NCI-H748 (cell line): Measurements from ENCODE around the gene ZDHHC5.
"Not testable (repeated sequence)": the region's sequence is repeated elsewhere in the genome, so short reads cannot be mapped to it uniquely, and the experiment has no call there.

Source experiments
- DNase-seq: peaks from one replicate; lab custom pipeline; 2025; ENCODE audit not compliant: unreplicated experiment; lab: John Stamatoyannopoulos, UW

ZDHHC5 gene

DNA sequence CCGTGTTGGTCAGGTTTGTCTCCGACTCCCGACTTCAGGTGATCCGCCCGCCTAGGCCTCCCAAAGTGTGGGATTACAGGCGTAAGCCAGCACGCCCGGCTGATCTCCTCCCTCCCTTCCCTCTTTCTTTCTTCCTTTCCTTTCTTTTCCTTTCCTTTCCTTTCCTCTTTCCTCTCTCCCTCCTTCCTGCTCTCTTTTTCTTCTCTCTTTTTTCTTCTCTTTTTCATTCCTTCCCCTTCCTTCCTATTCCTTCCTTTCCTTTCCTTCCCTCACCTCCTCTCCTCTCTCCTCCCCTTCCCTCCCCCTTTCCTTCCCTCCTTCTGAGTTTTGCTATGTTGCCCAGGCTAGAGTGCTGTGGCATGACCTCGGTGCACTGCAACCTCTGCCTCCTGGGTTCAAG is 3.9 kb upstream of the ZDHHC5 start:
- no peak for DNase-seq

GRCh38 chr11:57667117-57667735 is 688 bp upstream of the ZDHHC5 start:
- peak; percentile 98 for DNase-seq

DNA sequence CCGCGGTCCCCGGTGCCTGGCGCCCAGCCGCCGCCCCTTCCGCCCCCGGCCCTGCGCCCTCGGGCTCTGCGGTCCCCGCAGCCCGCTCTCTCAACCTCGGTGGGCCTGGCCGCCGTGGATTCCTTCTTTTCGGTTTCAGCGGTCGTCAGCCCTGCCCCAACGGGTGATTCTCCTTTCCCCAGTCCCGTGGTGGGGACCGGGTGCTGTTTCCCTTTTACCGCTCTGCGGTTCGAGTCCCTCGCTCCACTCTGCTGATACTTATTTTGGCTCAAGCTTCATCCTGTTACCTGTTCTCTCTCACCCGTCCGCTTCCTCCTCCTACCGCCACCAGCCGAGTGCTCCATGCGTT is 494 bp downstream of the ZDHHC5 start:
- peak; percentile 45 for DNase-seq

DNA sequence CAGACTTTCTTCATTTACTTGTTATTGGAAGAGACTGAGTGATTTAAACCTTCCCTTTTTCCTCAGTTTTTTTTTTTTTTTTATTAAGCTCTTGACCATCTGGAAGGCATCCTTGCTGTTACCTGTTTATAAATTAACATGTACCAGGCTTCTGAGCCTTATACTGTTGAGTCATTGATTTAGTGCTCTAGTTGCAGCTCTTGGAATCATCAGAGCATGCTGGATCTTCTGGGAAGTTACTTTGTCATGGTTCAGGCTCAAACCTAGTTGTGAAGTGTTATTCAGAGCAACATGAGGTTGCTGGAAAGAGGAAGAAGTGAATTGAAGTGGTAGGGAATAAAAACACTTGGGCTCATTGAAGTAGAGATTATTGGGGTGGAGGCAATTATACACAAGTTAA is 6.3 kb downstream of the ZDHHC5 start:
- no peak for DNase-seq

GRCh38 chr11:57675176-57675941 is 7.4 kb downstream of the ZDHHC5 start:
- DNase-seq, result no peak

- no peak for DNase-seq
Measured at GRCh38 chr11:57679396-57679795, 11.5 kb downstream of the ZDHHC5 start.

DNA sequence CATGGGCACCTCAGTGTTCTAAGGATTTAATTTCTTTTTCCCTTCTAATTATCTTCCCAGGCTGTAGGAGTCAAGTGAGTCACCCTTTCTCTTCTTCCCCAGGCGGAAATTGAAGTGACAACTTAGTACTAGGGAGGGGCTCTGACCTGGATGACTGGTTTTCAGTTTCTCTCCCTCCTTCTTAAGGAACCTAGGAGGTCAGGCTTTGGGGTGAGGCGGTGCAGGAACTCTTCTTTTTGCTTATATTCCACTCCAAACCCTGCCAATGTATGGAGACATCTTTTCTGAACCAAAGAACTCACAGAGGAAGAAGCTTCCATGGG is 12.6 kb downstream of the ZDHHC5 start:
- DNase-seq, result no peak

DNA sequence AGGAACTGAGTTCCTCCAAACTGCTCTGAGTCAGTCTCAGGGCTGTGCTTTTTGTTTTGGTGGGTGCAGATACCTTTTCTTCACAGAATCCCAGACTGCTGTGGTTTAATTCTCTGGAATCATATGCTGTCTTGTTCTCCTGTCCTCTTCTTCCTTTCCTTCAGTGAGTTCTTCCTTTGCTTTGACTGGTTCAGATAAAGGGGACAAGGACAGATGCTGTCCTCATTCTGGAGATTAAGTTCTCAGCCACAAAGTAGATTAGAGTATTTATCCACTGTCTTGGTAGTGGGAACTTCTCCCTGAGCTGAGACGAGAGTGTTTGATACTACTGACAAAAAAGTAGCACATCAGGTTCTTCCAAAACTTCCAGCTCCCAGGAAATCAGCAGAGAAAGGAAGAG is 13.3 kb downstream of the ZDHHC5 start:
- DNase-seq, result no peak

DNA sequence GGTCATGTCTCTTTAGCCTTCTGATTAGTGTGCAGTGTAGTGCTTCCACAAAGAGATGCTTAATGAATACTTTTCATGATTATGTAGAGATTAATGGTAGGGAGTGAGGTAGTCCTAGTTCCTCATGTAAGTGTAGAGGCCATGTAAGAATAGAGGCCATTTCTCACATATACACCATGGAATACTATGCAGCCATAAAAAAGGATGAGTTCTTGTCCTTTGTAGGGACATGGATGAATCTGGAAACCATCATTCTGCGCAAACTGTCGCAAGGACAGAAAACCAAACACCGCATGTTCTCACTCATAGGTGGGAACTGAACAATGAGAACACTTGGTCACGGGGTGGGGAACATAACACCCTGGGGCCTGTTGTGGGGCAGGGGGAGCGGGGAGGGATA is 22.6 kb downstream of the ZDHHC5 start:
- not testable (repeated sequence) for DNase-seq

DNA sequence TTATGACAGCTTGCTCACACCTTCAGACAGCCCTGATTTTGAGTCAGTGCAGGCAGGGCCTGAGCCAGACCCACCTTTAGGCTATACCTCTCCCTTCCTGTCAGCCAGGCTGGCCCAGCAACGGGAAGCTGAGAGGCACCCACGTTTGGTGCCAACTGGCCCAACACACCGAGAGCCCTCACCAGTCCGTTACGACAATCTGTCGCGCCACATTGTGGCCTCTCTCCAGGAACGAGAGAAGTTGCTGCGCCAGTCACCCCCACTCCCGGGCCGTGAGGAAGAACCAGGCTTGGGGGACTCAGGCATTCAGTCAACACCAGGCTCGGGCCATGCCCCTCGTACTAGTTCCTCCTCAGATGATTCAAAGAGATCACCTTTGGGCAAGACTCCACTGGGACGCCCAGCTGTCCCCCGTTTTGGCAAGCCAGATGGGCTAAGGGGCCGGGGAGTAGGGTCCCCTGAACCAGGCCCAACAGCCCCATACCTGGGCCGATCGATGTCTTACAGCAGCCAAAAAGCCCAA is 31.0 kb downstream of the ZDHHC5 start:
- DNase-seq, result no peak

DNA sequence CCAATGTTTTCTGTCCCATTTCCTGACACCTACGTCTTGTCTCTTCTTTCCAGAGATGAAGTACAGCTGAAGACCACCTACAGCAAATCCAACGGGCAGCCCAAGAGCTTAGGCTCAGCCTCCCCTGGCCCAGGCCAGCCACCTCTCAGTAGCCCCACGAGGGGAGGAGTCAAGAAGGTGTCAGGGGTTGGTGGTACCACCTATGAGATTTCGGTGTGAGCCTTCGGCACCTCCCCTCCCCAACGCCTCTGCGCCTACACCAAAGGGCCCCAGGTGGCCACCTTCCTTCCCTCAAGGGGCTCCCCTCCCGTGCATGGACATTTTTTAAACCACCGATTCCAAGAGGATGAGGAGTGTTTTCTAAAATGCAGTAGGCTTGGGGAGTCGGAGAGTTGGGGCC is 31.9 kb downstream of the ZDHHC5 start:
- no peak for DNase-seq

- DNase-seq, result no peak
Measured at GRCh38 chr11:57700425-57700824, 32.5 kb downstream of the ZDHHC5 start.

GRCh38 chr11:57703341-57703740 is 35.4 kb downstream of the ZDHHC5 start:
- no peak for DNase-seq

- DNase-seq, result no peak
Measured at GRCh38 chr11:57704932-57705331, 37.0 kb downstream of the ZDHHC5 start.

DNA sequence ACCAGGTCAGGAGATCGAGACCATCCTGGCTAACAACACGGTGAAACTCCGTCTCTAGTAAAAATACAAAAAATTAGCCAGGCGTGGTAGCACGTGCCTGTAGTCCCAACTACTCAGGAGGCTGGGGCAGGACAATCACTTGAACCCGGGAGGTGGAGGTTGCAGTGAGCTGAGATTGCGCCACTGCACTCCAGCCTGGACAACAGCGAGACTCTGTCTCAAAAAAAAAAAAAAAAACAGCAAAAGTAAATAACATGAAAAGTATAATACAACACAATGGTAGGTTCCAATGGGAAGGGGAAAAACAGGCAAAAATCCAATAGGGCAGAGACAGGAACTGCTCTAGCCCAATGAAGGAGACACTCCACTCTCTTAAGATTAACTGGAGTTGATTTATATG is 37.5 kb downstream of the ZDHHC5 start:
- DNase-seq, result not testable (repeated sequence)

DNA sequence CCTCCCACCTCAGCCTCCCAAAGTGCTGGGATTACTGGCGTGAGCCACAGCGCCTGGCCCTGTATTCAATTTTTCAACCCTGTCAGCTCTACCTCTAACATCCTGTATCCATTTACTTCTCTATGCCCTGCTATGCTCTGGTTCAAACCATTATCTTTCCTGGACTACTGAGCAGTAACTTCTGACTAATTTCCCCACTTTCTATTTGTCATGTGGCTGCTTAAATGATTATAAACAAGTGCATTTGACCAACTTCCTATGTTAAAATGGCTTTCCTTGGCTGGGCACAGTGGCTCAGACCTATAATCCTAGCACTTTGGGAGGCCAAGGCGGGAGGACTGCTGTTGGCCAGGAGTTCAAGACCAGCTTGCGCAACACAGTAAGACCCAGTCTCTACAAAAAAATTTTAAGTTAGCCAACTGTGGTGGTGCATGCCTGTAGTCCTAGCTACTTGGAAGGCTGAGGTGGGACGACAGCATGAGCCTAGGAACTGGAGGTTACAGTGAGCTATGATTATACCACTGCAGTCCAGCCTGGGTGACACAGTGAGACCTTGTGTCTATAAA is 42.0 kb downstream of the ZDHHC5 start:
- DNase-seq, result no peak

GRCh38 chr11:57711414-57712255 is 43.7 kb downstream of the ZDHHC5 start, which contains the start of gene MED19:
Gene MED19 (minus strand): TSS chr11:57712215. CDS start chr11:57712179, 36 bp downstream.
- DNase-seq, result peak; percentile 98

GRCh38 chr11:57712256-57713150 is 44.6 kb downstream of the ZDHHC5 start, which contains the start of gene TMX2:
Gene TMX2 (plus strand): TSS chr11:57712593. CDS start chr11:57712619, 26 bp downstream.
- peak; percentile 99 for DNase-seq

GRCh38 chr11:57713835-57714234 is 45.9 kb downstream of the ZDHHC5 start:
- no peak for DNase-seq

GRCh38 chr11:57716726-57717125 is 48.8 kb downstream of the ZDHHC5 start:
- not testable (repeated sequence) for DNase-seq
